Heart left ventricle (tissue), 16 donors: Measurements from ENCODE around the gene CYP46A1. TPM values are rescaled to one million over a fixed set of nuclear protein-coding genes. Genes with fewer than 3 reads are reported as not detected.

Experiments used
- ATAC-seq, 4 donors: fragments of 200-7000 bp; cut with Tn5 transposase; one replicate each; pipeline ENCODE4 v1.9.1; 2020 to 2022; ENCODE audit warnings: moderate library complexity in 4 of 4, mild to moderate bottlenecking in 3 of 4, moderate number of reproducible peaks in 1 of 4
- DNase-seq, 5 donors: peaks; one replicate each; pipeline ENCODE4 v3.0.0-alpha.2; 2020
- H3K27ac ChIP-seq, 12 donors: fragments of 200-600 bp; sonication (generic) in 4 of 12; one replicate each; pipeline versions ENCODE4 v1.5.0 to v1.8.0; 2016 to 2022; ENCODE audit warnings: mild to moderate bottlenecking in 2 of 12
- H3K27me3 ChIP-seq, 9 donors: fragments of 200-600 bp; sonication (generic) in 2 of 9; one replicate each; pipeline versions ENCODE4 v1.5.1 to v1.8.0; 2016 to 2022; ENCODE audit warnings: mild to moderate bottlenecking in 3 of 9
- H3K36me3 ChIP-seq, 9 donors: fragments of 200-600 bp; sonication (generic) in 2 of 9; one replicate each; pipeline versions ENCODE4 v1.5.0 to v1.8.0; 2018 to 2022; ENCODE audit warnings: mild to moderate bottlenecking in 2 of 9
- H3K4me1 ChIP-seq, 12 donors: fragments of 200-600 bp; sonication (generic) in 4 of 12; one replicate each; pipeline versions ENCODE4 v1.5.0 to v1.8.0; 2016 to 2022; ENCODE audit warnings: mild to moderate bottlenecking in 3 of 12
- H3K4me3 ChIP-seq, 12 donors: fragments of 200-600 bp; sonication (generic) in 4 of 12; one replicate each; pipeline versions ENCODE4 v1.5.0 to v1.8.0; 2017 to 2022; ENCODE audit warnings: mild to moderate bottlenecking in 9 of 12, moderate library complexity in 4 of 12
- H3K9me3 ChIP-seq, 12 donors: fragments of 200-600 bp; sonication (generic) in 4 of 12; one replicate each; pipeline versions ENCODE4 v1.5.0 to v1.8.0; 2016 to 2022; ENCODE audit warnings: mild to moderate bottlenecking in 1 of 12
- CTCF ChIP-seq, 12 donors: fragments of 200-600 bp; sonication (generic) in 4 of 12; IDR thresholded peaks; one replicate each; pipeline versions ENCODE4 v1.5.0 to v1.8.0; 2018 to 2022; ENCODE audit warnings: antibody characterized with exemption in 12 of 12, mild to moderate bottlenecking in 5 of 12
- POLR2A ChIP-seq, 2 donors: fragments of 450-650 bp; IDR thresholded peaks; one replicate each; pipeline ENCODE4 v1.6.1; 2017; ENCODE audit warnings: antibody characterized with exemption in 2 of 2, mild to moderate bottlenecking in 2 of 2, moderate library complexity in 2 of 2
- WGBS, 4 donors: extraction: QIAGEN DNeasy Blood & Tissue Kit in 2 of 4; methylation state at CpG; one replicate each; pipeline versions ENCODE4 v1.1.5 to v1.1.7; 2013 to 2018; 5-methylcytosine and 5-hydroxymethylcytosine counted together
- intact Hi-C, 10 donors: fragments of 100-400 bp; cut with DNase I; formaldehyde crosslinking; loops; one replicate each; pipeline versions ENCODE4 v1.11.1 to v1.14.2; 2022
- polyA plus RNA-seq, 2 donors: library from polyadenylated mRNA; stranded (reverse); fragments of 200-250 nt; gene quantifications; one replicate each; pipeline ENCODE4 v1.2.3, GENCODE V29; 2013
- total RNA-seq, 9 donors: library from RNA; depleted of rRNA in 2 of 9; stranded (reverse); fragments of >200 nt in 2 of 9; fragmentation: NEBNext Ultra II Directional in 3 of 9; extraction: Animal tissue kit (Norgen Biotek cat#: 25700) in 3 of 9; gene quantifications; one replicate each; pipeline versions ENCODE4 v1.1.0 to v1.2.4, GENCODE V29; 2016 to 2023
- donor health status: ischemic (EF 13 %, LVEDD 7.1; RV severe dilation, severe dysfunction).
- donor health status: healthy with polysubstance abuse.
- donor health status: DM: no; HTN: yes; CAD: no.
- donor health status: DM: no; HTN: no; CAD: no.
- donor health status: ischemic (EF 25% LVEDD 6.9; RV normal size, moderate dysfunction).
- donor health status: ischemic (EF 25% LVEDD 5.7; RV mildly dilated, moderate dysfunction).
- donor health status: healthy.
- donor health status: DM: yes; HTN: yes; CAD: no.
- donor health status: ischemic (EF 35%, LVEDD 5.7; RV mildly dilated, moderate dysfunction).
- donor health status: nonischemic (EF 11% LVEDD 7.7; RV severe dilation, severe dysfunction).
- donor health status: DM: yes; HTN: yes; CAD: no.
- donor health status: PGD.
- donor health status: ischemic (EF 29% LVEDD 5.4; RV normal size, mild dysfunction).
- donor health status: nonischemic (EF 23%, LVEDD 6.1; RV moderate dilation, normal function).

CYP46A1 gene
- total and polyA plus RNA-seq, 11 donors = 1.5 to 8.0 (median 3.4) TPM

- TF ChIP-seq POLR2A (IDR thresholded peaks at IDR 0.05) (no peak), CTCF (IDR thresholded peaks at IDR 0.05) (no peak)
- intact Hi-C loops = no loop called here
- H3K27ac ChIP-seq = peak overlapping the region in 1 of 12 donors; percentile 86
- H3K27me3 ChIP-seq = no peaks in the 10 kb centered on the region
- H3K4me1 ChIP-seq = peaks cover 0 to 21% (median 8%) of the 10 kb centered on the region in 12 donors
- DNase-seq (peak in 1 of 5 donors; percentile 52), ATAC-seq (peak in 2 of 4 donors; percentile 20 to 22)
- H3K9me3 ChIP-seq = peaks cover 0 to 16% (median 0%) of the 10 kb centered on the region in 12 donors
- WGBS, 4 donors = 57 to 61% (median 58%) methylated on average over 6 of the region's 6 CpGs
- H3K36me3 ChIP-seq = peaks cover 0 to 4% (median 0%) of the 10 kb centered on the region in 9 donors
- no peak overlapping the region for H3K4me3 ChIP-seq
These were observed 90.6 kb downstream of the CYP46A1 start for GRCh38 chr14:99774556-99775307.

- no peaks in the 10 kb centered on the region for H3K27me3 ChIP-seq
- WGBS, 4 donors = 81 to 92% (median 87%) methylated on average over 9 of the region's 9 CpGs
- H3K9me3 ChIP-seq = peaks cover 0 to 20% (median 0%) of the 10 kb centered on the region in 12 donors
- intact Hi-C loops = no loop called here
- ATAC-seq = no peak
- no peak overlapping the region for H3K4me3 ChIP-seq
- peak overlapping the region in 1 of 12 donors; percentile 86 for H3K27ac ChIP-seq
- DNase-seq = no peak
- H3K36me3 ChIP-seq = peaks cover 0 to 4% (median 0%) of the 10 kb centered on the region in 9 donors
- TF ChIP-seq POLR2A (IDR thresholded peaks at IDR 0.05) (no peak), CTCF (IDR thresholded peaks at IDR 0.05) (no peak)
- peaks cover 0 to 21% (median 8%) of the 10 kb centered on the region in 12 donors for H3K4me1 ChIP-seq
These were observed 91.3 kb downstream of the CYP46A1 start for GRCh38 chr14:99775351-99775750.

Other genes with a start within 250 kb of the CYP46A1 start
- 100 to 1,000 TPM in 4 of 9 donors, 10 to 100 TPM in 5; 80.1 to 130 (median 99.4) TPM for gene SETD3, start 203.4 kb upstream of the CYP46A1 start, total RNA-seq
- 10 to 100 TPM; 49.7 to 81.7 TPM for gene SETD3, start 203.4 kb upstream of the CYP46A1 start, polyA plus RNA-seq
- 10 to 100 TPM; 11.8 to 35.3 (median 30.2) TPM for gene CCNK, start 202.9 kb upstream of the CYP46A1 start, total RNA-seq
- gene CCNK, start 202.9 kb upstream of the CYP46A1 start, polyA plus RNA-seq = 10 to 100 TPM in 1 of 2 donors, 1 to 10 TPM in 1; 9.1 to 20.6 TPM
- 10 to 100 TPM; 22.5 to 45.4 (median 29.2) TPM for gene CCDC85C, start 80.1 kb upstream of the CYP46A1 start, total RNA-seq
- 10 to 100 TPM; 29.7 to 43.5 TPM for gene CCDC85C, start 80.1 kb upstream of the CYP46A1 start, polyA plus RNA-seq
- 1 to 10 TPM in 8 of 9 donors, under 1 TPM in 1; 0.75 to 3.1 (median 1.5) TPM for gene HHIPL1, start 39.2 kb upstream of the CYP46A1 start, total RNA-seq
- under 1 TPM; 0.34 to 0.86 TPM for gene HHIPL1, start 39.2 kb upstream of the CYP46A1 start, polyA plus RNA-seq
- 10 to 100 TPM; 26.4 to 49.7 (median 41.5) TPM for gene EML1, start 109.1 kb downstream of the CYP46A1 start, total RNA-seq
- gene EML1, start 109.1 kb downstream of the CYP46A1 start, polyA plus RNA-seq = 10 to 100 TPM in 1 of 2 donors, 1 to 10 TPM in 1; 7.4 to 18.2 TPM